Stomach (tissue), 9 donors: ENCODE results near the gene GALNS. TPM values are rescaled to one million over a fixed set of nuclear protein-coding genes. Genes with fewer than 3 reads are reported as not detected.

Experiments used
- DNase-seq, 2 donors: peaks; one replicate each; pipeline versions ENCODE4 v3.0.0 to v3.0.0-alpha.2; 2013 to 2019
- H3K27ac ChIP-seq, 5 donors: fragments of 200-600 bp in 4 of 5; sonication (generic) in 4 of 5; one replicate each; pipeline ENCODE4 v1.5.1; 2013 to 2019; ENCODE audit warnings: mild to moderate bottlenecking in 1 of 5, moderate library complexity in 1 of 5
- H3K27me3 ChIP-seq, 3 donors: fragments of 200-600 bp; sonication (generic); one replicate each; pipeline ENCODE4 v1.5.1; 2017 to 2019; ENCODE audit warnings: mixed run types in 1 of 3
- H3K36me3 ChIP-seq, 4 donors: fragments of 200-600 bp; sonication (generic); 1 replicate in 3 of 4; 2 replicates in 1 of 4; pipeline ENCODE4 v1.5.1; 2016 to 2019
- H3K4me1 ChIP-seq, 4 donors: fragments of 200-600 bp; sonication (generic); one replicate each; pipeline ENCODE4 v1.5.1; 2016 to 2019
- H3K4me3 ChIP-seq, 4 donors: fragments of 200-600 bp; sonication (generic) in 3 of 4; one replicate each; pipeline ENCODE4 v1.5.1; 2016 to 2019; ENCODE audit warnings: mild to moderate bottlenecking in 1 of 4
- H3K9me3 ChIP-seq, 4 donors: fragments of 200-600 bp; sonication (generic); one replicate each; pipeline ENCODE4 v1.5.1; 2016 to 2019
- CTCF ChIP-seq, 7 experiments: fragments of 450-650 bp in 4 of 7; fragments of 200-600 bp in 3 of 7; sonication (generic) in 3 of 7; IDR thresholded peaks; one replicate each; pipeline ENCODE4 v1.5.1; 2016 to 2019; ENCODE audit warnings: antibody characterized with exemption in 7 of 7, control low read depth in 2 of 7, mild to moderate bottlenecking in 1 of 7
- EP300 ChIP-seq: sonication (generic); formaldehyde crosslinking; IDR thresholded peaks from one replicate; pipeline ENCODE4 v1.6.1; 2017; ENCODE audit warnings: antibody characterized with exemption
- POLR2A ChIP-seq, 4 donors: fragments of 450-650 bp; IDR thresholded peaks; one replicate each; pipeline ENCODE4 v1.6.1; 2016; ENCODE audit warnings: antibody characterized with exemption in 4 of 4, control low read depth in 2 of 4, mild to moderate bottlenecking in 1 of 4, moderate library complexity in 1 of 4
- POLR2AphosphoS5 ChIP-seq, 3 donors: sonication (generic); formaldehyde crosslinking; IDR thresholded peaks; one replicate each; pipeline ENCODE4 v1.6.1; 2016; ENCODE audit warnings: antibody characterized with exemption in 3 of 3
- WGBS, 5 donors: extraction: QIAGEN DNeasy Blood & Tissue Kit in 3 of 5; methylation state at CpG; one replicate each; pipeline versions ENCODE4 v1.1.5 to v1.1.7; 2013 to 2018; 5-methylcytosine and 5-hydroxymethylcytosine counted together
- intact Hi-C: fragments of 100-400 bp; cut with DNase I; formaldehyde crosslinking; loops from one replicate; pipeline ENCODE4 v1.15.1; 2023; ENCODE audit warnings: low total_unique reads
- polyA plus RNA-seq, 3 donors: library from polyadenylated mRNA; stranded (reverse); fragments of 200-250 nt; gene quantifications; one replicate each; pipeline ENCODE4 v1.2.3, GENCODE V29; 2013
- total RNA-seq, 5 donors: library from RNA; depleted of rRNA; stranded (reverse); fragments of >200 nt; gene quantifications; one replicate each; pipeline versions ENCODE4 v1.1.0 to v1.2.3, GENCODE V29; 2014 to 2016
- donor health status: healthy with polysubstance abuse.
- donor health status: Bipolar disorder and iron deficiency.
- donor health status: healthy.

Gene GALNS
- total and polyA plus RNA-seq, 8 donors: 8.6 to 110 (median 28.2) TPM

- Histone ChIP-seq H3K27me3 (no peaks in the 10 kb centered on the region), H3K4me1 (peaks cover 78 to 99% (median 91%) of the 10 kb centered on the region in 4 donors), H3K36me3 (peaks cover 0 to 16% (median 0%) of the 10 kb centered on the region in 4 donors), H3K27ac (peak overlapping the region in 4 of 5 donors; percentile 67 to 96 (median 76)), H3K4me3 (peak overlapping the region in 2 of 4 donors; percentile 10 to 29), H3K9me3 (no peaks in the 10 kb centered on the region)
- 54 to 64% (median 63%) methylated on average over 15 to 24 of the region's 24 CpGs for WGBS, 5 donors
- TF ChIP-seq POLR2A (IDR thresholded peaks at IDR 0.05): no peak
- TF ChIP-seq CTCF (IDR thresholded peaks at IDR 0.05): no peak
- TF ChIP-seq EP300: no peak
- no peak for TF ChIP-seq POLR2AphosphoS5 (IDR thresholded peaks at IDR 0.05)
- DNase-seq: peak in 1 of 2 donors; percentile 85
- intact Hi-C loops: no loop called here
Observed at GRCh38 chr16:88768071-88768783, 88.5 kb downstream of the GALNS start.

GRCh38 chr16:88767546-88768070 lies 89.1 kb downstream of the GALNS start:
- Histone ChIP-seq H3K27ac (peak overlapping the region in 4 of 5 donors; percentile 67 to 96 (median 76)), H3K36me3 (peaks cover 0 to 22% (median 2%) of the 10 kb centered on the region in 4 donors), H3K4me3 (peak overlapping the region in 1 of 4 donors; percentile 29), H3K4me1 (peaks cover 75 to 99% (median 91%) of the 10 kb centered on the region in 4 donors), H3K27me3 (no peaks in the 10 kb centered on the region), H3K9me3 (no peaks in the 10 kb centered on the region)
- TF ChIP-seq POLR2AphosphoS5 (IDR thresholded peaks at IDR 0.05) (no peak), EP300 (no peak), CTCF (IDR thresholded peaks at IDR 0.05) (no peak), POLR2A (IDR thresholded peaks at IDR 0.05) (no peak)
- intact Hi-C loops: no loop called here
- DNase-seq: no peak
- 73 to 87% (median 82%) methylated on average over 9 to 12 of the region's 12 CpGs for WGBS, 5 donors

GRCh38 chr16:88766975-88767374 lies 89.8 kb downstream of the GALNS start:
- peak overlapping the region in 4 of 5 donors; percentile 67 to 96 (median 76) for H3K27ac ChIP-seq
- TF ChIP-seq POLR2AphosphoS5 (IDR thresholded peaks at IDR 0.05) (no peak), POLR2A (IDR thresholded peaks at IDR 0.05) (no peak), CTCF (IDR thresholded peaks at IDR 0.05) (no peak)
- peaks cover 0 to 22% (median 2%) of the 10 kb centered on the region in 4 donors for H3K36me3 ChIP-seq
- no peak for DNase-seq
- 77 to 87% (median 85%) methylated on average over 11 of the region's 11 CpGs for WGBS, 5 donors
- peaks cover 75 to 99% (median 91%) of the 10 kb centered on the region in 4 donors for H3K4me1 ChIP-seq
- H3K4me3 ChIP-seq: no peak overlapping the region
- H3K9me3 ChIP-seq: no peaks in the 10 kb centered on the region
- intact Hi-C loops: no loop called here
- H3K27me3 ChIP-seq: no peaks in the 10 kb centered on the region

GRCh38 chr16:88764913-88765349 lies 91.8 kb downstream of the GALNS start:
- H3K27me3 ChIP-seq: no peaks in the 10 kb centered on the region
- 45 to 68% (median 49%) methylated on average over 5 to 9 of the region's 9 CpGs for whole genome bisulfite sequencing, 5 donors
- no peak for TF ChIP-seq CTCF (IDR thresholded peaks at IDR 0.05)
- TF ChIP-seq POLR2AphosphoS5 (IDR thresholded peaks at IDR 0.05): no peak
- TF ChIP-seq POLR2A (IDR thresholded peaks at IDR 0.05): no peak
- TF ChIP-seq EP300: no peak
- H3K4me3 ChIP-seq: no peak overlapping the region
- intact Hi-C loops: no loop called here
- peak in 1 of 2 donors; percentile 80 for DNase-seq
- peaks cover 0 to 22% (median 2%) of the 10 kb centered on the region in 4 donors for H3K36me3 ChIP-seq
- H3K27ac ChIP-seq: peak overlapping the region in 2 of 5 donors; percentile 14 to 96
- H3K9me3 ChIP-seq: no peaks in the 10 kb centered on the region
- H3K4me1 ChIP-seq: peaks cover 70 to 99% (median 90%) of the 10 kb centered on the region in 4 donors
